Measurements from ENCODE around the gene SEC11A.
"Not testable (repeated sequence)": the region's sequence is repeated elsewhere in the genome, so short reads cannot be mapped to it uniquely, and the experiment has no call there.

The SEC11A gene

DNA sequence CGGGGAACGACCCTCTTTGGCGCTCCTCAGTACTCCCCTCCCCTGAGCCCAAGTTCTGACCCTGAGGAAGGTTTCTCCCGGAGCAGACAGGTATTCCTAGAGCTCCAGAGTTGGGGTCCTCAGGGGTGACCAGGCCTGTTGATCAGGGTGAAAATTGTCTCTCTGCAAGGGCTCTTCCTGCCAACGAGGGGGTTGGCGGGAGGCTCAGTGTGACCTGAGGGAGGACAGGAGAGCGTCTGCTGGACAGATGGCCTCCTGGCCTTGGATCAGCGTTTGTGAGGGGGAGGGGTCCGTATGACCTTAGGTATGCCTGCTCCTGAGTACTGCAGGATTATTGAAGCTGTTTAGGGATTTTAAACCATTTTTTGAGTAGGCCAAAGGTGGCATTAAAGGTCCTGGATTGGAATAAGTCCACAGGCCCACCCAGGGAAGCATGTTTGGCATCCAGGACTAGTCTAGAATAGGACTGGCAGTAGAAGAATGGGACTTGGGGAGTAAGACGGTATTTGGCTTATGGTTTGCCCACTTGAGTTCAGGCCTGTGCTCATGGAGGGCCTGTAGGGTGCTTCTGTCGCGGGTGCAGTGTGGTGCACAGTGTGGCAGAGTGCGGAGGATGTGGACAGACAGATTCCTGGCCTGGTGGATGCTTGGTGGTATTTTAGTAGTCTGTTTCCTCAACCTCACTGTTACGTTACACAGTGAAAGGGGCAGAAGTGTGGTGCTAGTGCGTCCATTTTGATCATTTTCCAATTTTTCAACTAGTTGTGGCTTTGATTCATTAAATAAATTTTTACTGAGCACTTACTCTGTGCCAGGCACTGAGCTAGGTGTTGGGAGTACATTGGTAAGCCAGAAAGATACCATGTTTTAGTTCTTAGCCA is 33.4 kb upstream of the SEC11A start:
- peak overlapping the region; percentile 96 for H3K27ac Mint-ChIP-seq
- peaks cover 26% of the 10 kb centered on the region for H3K36me3 Mint-ChIP-seq (ENCODE audit: low read depth)
- peak overlapping the region; percentile 96 for H3K4me3 Mint-ChIP-seq
- no peaks in the 10 kb centered on the region for H3K27me3 Mint-ChIP-seq
- no peaks in the 10 kb centered on the region for H3K9me3 Mint-ChIP-seq
- H3K4me1 Mint-ChIP-seq (ENCODE audit: low read depth) = peaks cover 77% of the 10 kb centered on the region

GRCh38 chr15:84748274-84749110 is 32.6 kb upstream of the SEC11A start, which contains the start of gene ZNF592:
TSS of gene ZNF592 (plus strand) at chr15:84748592. CDS start at chr15:84782676, 34,084 bp downstream.
- Mint-ChIP-seq H3K9me3 (no peaks in the 10 kb centered on the region), H3K4me3 (peak within 1 kb of the TSS; percentile 96)

DNA sequence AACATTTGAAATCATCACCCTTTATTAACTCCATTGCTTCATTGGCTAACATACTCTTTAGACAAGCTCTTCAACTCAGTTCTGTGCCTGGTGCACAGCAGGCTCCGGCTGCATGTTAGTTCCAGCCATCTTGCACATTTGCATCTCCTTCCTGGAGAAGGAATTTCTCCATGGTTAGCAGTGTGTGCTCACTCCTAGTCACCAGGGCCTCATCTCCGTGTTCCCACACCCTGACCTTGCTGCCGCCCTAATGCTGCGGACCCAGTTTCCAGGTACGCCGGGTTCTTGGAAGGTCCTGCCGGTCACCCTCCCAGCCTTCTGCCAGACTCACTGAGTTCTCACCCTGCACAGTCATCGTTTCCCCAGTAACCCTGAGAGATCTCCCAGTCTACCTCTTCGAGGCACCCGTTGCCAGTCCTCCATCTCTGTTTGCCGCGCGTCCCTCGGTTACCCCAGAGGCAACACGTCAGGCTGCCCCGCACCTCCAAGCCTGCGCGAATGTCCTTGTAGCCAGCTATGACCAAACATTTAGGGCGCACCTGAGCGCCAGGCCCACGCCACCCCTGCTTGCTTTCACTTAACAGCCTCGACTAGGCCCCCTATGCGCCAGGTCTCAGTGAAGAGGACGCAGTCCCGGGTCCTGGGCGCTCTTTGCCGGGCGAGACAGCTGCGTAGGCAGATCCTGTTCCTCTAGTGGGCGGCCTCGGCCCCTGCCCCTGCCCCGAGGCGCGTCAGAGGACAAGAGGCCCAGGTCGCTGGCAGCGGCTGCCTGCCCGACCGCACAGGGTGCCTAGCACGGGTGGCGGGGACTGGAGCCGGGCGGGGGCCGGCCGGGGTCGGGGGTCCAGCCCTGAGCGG is 31.7 kb upstream of the SEC11A start:
- H3K27me3 Mint-ChIP-seq = no peaks in the 10 kb centered on the region
- H3K36me3 Mint-ChIP-seq (ENCODE audit: low read depth) = peaks cover 17% of the 10 kb centered on the region
- peak overlapping the region; percentile 88 for H3K4me3 Mint-ChIP-seq
- no peaks in the 10 kb centered on the region for H3K9me3 Mint-ChIP-seq
- H3K4me1 Mint-ChIP-seq (ENCODE audit: low read depth) = peaks cover 72% of the 10 kb centered on the region
- peak overlapping the region; percentile 93 for H3K27ac Mint-ChIP-seq

More at GRCh38 chr15:84748274-84749110, 32.6 kb upstream of the SEC11A start, which contains the start of gene ZNF592:
- H3K27me3 Mint-ChIP-seq = no peaks in the 10 kb centered on the region
- H3K27ac Mint-ChIP-seq = peak within 1 kb of the TSS; percentile 96
- H3K36me3 Mint-ChIP-seq (ENCODE audit: low read depth) = peaks cover 22% of the 10 kb centered on the region
- H3K4me1 Mint-ChIP-seq (ENCODE audit: low read depth) = peaks cover 74% of the 10 kb centered on the region

GRCh38 chr15:84741121-84741520 is 25.2 kb upstream of the SEC11A start:
- H3K36me3 Mint-ChIP-seq (ENCODE audit: low read depth) = no peaks in the 10 kb centered on the region
- H3K27me3 Mint-ChIP-seq = no peaks in the 10 kb centered on the region
- H3K4me3 Mint-ChIP-seq = no peak overlapping the region
- H3K9me3 Mint-ChIP-seq = no peaks in the 10 kb centered on the region
- no peak overlapping the region for H3K27ac Mint-ChIP-seq
- peaks cover 43% of the 10 kb centered on the region for H3K4me1 Mint-ChIP-seq (ENCODE audit: low read depth)

- Mint-ChIP-seq H3K9me3 (no peaks in the 10 kb centered on the region), H3K4me3 (no peak overlapping the region), H3K36me3 (ENCODE audit: low read depth) (no peaks in the 10 kb centered on the region), H3K4me1 (ENCODE audit: low read depth) (peaks cover 45% of the 10 kb centered on the region), H3K27me3 (no peaks in the 10 kb centered on the region), H3K27ac (no peak overlapping the region)
Measured at GRCh38 chr15:84740691-84741090, 24.8 kb upstream of the SEC11A start.

GRCh38 chr15:84737005-84737404 is 21.1 kb upstream of the SEC11A start:
- no peaks in the 10 kb centered on the region for H3K36me3 Mint-ChIP-seq (ENCODE audit: low read depth)
- H3K27ac Mint-ChIP-seq = peak overlapping the region; percentile 83
- H3K9me3 Mint-ChIP-seq = no peaks in the 10 kb centered on the region
- peaks cover 51% of the 10 kb centered on the region for H3K4me1 Mint-ChIP-seq (ENCODE audit: low read depth)
- H3K27me3 Mint-ChIP-seq = no peaks in the 10 kb centered on the region
- H3K4me3 Mint-ChIP-seq = no peak overlapping the region

DNA sequence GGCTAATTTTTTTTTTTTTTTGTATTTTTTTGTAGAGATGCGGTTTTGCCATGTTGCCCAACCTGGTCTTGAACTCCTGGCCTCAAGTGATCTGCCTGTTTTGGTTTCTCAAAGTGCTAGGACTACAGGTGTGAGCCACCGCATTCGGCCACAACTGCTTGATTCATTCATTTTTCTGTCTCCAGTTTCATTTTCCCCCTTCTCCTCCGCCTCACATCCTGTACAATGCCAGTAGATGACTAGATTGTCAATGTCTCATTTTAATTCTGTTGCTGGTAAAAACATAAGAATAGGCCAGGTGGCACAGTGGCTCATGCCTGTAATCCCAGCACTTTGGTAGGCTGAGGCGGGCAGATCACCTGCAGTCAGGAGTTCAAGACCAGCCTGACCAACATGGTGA is 20.4 kb upstream of the SEC11A start:
- Mint-ChIP-seq H3K27me3 (no peaks in the 10 kb centered on the region), H3K4me1 (ENCODE audit: low read depth) (peaks cover 51% of the 10 kb centered on the region), H3K27ac (peak overlapping the region; percentile 98), H3K9me3 (no peaks in the 10 kb centered on the region), H3K4me3 (peak overlapping the region; percentile 63), H3K36me3 (ENCODE audit: low read depth) (no peaks in the 10 kb centered on the region)

DNA sequence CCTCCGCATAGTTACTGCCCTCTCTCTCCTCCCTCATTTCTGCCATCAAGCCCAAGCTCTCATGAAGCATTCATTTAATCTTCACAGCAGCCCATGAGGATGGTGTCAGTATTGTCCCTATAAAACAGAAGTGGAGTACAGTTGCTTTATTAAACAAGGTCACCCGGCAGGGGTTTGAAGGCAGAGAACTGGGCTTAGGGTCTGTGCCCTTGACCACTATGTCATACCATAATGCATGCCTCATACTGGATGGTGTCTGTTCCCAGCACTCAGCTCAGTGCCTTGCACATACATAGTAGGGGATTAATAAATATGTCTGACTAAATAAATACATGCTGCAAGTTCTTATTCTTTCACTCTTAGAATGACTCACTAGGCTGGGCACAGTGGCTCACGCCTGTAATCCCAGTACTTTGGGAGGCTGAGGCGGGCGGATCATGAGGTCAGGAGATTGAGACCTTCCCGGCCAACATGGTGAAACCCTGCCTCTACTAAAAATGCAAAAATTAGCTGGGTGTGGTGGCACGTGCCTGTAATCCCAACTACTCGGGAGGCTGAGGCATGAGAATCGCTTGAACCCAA is 19.6 kb upstream of the SEC11A start:
- Mint-ChIP-seq H3K27ac (peak overlapping the region; percentile 98), H3K4me1 (ENCODE audit: low read depth) (peaks cover 57% of the 10 kb centered on the region)

GRCh38 chr15:84734794-84735479 is 19.0 kb upstream of the SEC11A start:
- Mint-ChIP-seq H3K36me3 (ENCODE audit: low read depth) (no peaks in the 10 kb centered on the region), H3K27me3 (no peaks in the 10 kb centered on the region), H3K9me3 (no peaks in the 10 kb centered on the region), H3K4me1 (ENCODE audit: low read depth) (peaks cover 57% of the 10 kb centered on the region), H3K27ac (peak overlapping the region; percentile 98), H3K4me3 (peak overlapping the region; percentile 80)

More for the DNA sequence above, 19.6 kb upstream of the SEC11A start:
- not testable (repeated sequence) for H3K9me3 Mint-ChIP-seq; H3K27me3 Mint-ChIP-seq; H3K36me3 Mint-ChIP-seq (ENCODE audit: low read depth)
- peak overlapping the region; percentile 80 for H3K4me3 Mint-ChIP-seq

DNA sequence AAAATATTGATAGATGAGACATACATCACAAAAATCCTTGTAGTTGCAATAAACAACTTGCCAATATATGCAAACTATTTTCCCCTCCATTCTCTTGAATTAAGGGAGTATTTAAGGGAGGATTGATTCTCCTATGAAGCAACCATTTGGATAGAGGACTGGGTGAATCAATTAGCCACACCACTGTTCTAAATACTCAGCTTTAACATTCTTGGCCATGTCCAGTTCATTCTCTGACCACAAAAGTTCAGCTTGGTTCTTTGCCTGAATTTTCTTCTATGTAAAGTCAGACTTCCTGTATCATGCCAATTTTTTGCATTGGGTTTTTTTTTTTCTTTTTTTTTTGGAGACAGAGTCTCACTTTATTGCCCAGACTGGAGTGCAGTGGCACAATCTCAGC is 15.8 kb upstream of the SEC11A start:
- Mint-ChIP-seq H3K27me3 (no peaks in the 10 kb centered on the region), H3K27ac (no peak overlapping the region), H3K36me3 (ENCODE audit: low read depth) (no peaks in the 10 kb centered on the region), H3K4me3 (no peak overlapping the region), H3K9me3 (no peaks in the 10 kb centered on the region), H3K4me1 (ENCODE audit: low read depth) (peaks cover 51% of the 10 kb centered on the region)

DNA sequence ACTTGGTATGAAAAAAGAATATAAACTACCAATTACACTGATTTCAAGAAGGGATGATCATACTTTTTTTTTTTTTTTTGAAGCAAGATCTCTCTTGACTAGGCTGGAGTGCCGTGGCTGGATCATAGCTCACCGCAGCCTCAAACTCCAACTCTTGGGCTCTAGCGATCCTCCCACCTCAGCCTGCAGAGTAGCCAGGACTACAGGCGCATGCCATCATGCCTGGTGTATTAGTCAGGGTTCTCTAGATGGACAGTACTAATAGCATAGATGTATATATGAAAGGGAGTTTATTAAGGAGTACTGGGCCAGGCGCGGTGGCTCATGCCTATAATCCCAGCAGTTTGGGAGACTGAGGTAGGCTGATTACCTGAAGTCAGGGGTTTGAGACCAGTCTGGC is 11.5 kb upstream of the SEC11A start:
- peaks cover 31% of the 10 kb centered on the region for H3K4me1 Mint-ChIP-seq (ENCODE audit: low read depth)
- no peak overlapping the region for H3K27ac Mint-ChIP-seq
- H3K36me3 Mint-ChIP-seq (ENCODE audit: low read depth) = no peaks in the 10 kb centered on the region
- no peak overlapping the region for H3K4me3 Mint-ChIP-seq
- no peaks in the 10 kb centered on the region for H3K9me3 Mint-ChIP-seq
- H3K27me3 Mint-ChIP-seq = no peaks in the 10 kb centered on the region

DNA sequence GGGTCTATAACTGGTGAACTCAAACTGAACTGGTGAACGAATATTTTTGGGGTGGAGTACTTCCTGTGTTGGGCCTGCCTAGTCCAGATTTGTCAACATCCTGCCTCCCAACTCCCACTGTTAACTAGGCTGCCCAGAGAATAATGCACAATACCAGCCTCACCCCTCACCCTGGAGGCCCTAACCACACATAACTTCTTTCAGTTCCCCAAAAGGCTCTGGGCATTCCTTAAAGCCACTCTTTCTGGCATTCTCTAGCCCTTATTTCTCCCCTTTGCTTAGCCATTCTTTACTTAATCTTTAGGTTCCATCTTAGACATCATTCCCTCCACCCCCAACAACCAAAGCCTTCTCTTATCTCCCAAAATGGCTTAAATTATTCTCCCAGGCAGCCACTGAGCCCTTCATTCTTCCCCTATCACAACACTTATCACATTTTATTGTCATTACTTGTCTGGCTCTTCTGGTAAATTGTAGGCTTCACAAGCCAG is 9.1 kb upstream of the SEC11A start:
- Mint-ChIP-seq H3K27ac (peak overlapping the region; percentile 53), H3K4me3 (peak overlapping the region; percentile 1), H3K36me3 (ENCODE audit: low read depth) (no peaks in the 10 kb centered on the region), H3K27me3 (no peaks in the 10 kb centered on the region), H3K4me1 (ENCODE audit: low read depth) (peaks cover 42% of the 10 kb centered on the region), H3K9me3 (no peaks in the 10 kb centered on the region)

DNA sequence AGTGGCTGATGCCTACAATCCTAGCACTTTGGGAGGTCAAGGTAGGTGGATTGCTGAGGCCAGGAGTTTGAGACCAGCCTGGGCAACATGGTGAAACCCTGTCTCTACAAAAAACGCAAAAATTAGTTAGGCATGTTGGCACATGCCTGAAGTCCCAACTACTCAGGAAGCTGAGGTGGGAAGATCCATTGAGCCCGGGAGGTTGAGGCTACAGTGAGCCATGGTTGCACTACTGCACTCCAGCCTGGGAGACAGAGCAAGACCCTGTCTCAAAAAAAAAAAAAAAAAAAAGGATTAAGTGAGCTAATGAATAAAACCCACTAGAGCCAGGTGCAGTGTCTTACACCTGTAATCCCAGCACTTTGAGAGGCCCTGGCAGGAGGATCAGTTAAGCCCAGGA is 6.7 kb upstream of the SEC11A start:
- no peak overlapping the region for H3K4me3 Mint-ChIP-seq
- no peak overlapping the region for H3K27ac Mint-ChIP-seq
- no peaks in the 10 kb centered on the region for H3K27me3 Mint-ChIP-seq
- peaks cover 33% of the 10 kb centered on the region for H3K4me1 Mint-ChIP-seq (ENCODE audit: low read depth)
- H3K9me3 Mint-ChIP-seq = no peaks in the 10 kb centered on the region
- no peaks in the 10 kb centered on the region for H3K36me3 Mint-ChIP-seq (ENCODE audit: low read depth)
